Sigmoid colon (tissue), 4 donors: ENCODE results near the gene KRTAP9-2.

Source experiments
- CTCF ChIP-seq, 4 experiments: fragments of 450-650 bp in 3 of 4; fragments of 200-600 bp in 1 of 4; IDR thresholded peaks; one replicate each; pipeline ENCODE4 v1.5.1; 2016 to 2019; ENCODE audit warnings: antibody characterized with exemption in 4 of 4, mild to moderate bottlenecking in 3 of 4, moderate library complexity in 2 of 4
- POLR2A ChIP-seq, 2 donors: fragments of 450-650 bp; IDR thresholded peaks; one replicate each; pipeline ENCODE4 v1.6.1; 2016; ENCODE audit warnings: antibody characterized with exemption in 2 of 2, mild to moderate bottlenecking in 2 of 2, moderate library complexity in 2 of 2
- POLR2AphosphoS5 ChIP-seq, 4 donors: sonication (generic); formaldehyde crosslinking; IDR thresholded peaks; one replicate each; pipeline ENCODE4 v1.6.1; 2017; ENCODE audit warnings: antibody characterized with exemption in 4 of 4

- no peak for TF ChIP-seq CTCF (IDR thresholded peaks at IDR 0.05)
- no peak for TF ChIP-seq POLR2AphosphoS5 (IDR thresholded peaks at IDR 0.05)
- TF ChIP-seq POLR2A (IDR thresholded peaks at IDR 0.05), result no peak
These were observed 2.6 kb upstream of the KRTAP9-2 start for GRCh38 chr17:41223821-41224220.
